HG03103 (cell line): Measurements from ENCODE around the gene CAMTA1.

Experiments used
- ATAC-seq: cut with Tn5 transposase; IDR thresholded peaks from one replicate; pipeline ENCODE4 v1.9.1; 2021; ENCODE audit warnings: low read depth; ENCODE audit not compliant: unreplicated experiment

Gene CAMTA1

GRCh38 chr1:7095343-7095964 is 310.2 kb downstream of the CAMTA1 start:
- no peak for ATAC-seq

GRCh38 chr1:7097938-7098592 is 312.8 kb downstream of the CAMTA1 start:
- no peak for ATAC-seq

GRCh38 chr1:7098641-7099040 is 313.4 kb downstream of the CAMTA1 start:
- no peak for ATAC-seq

GRCh38 chr1:7100479-7100878 is 315.2 kb downstream of the CAMTA1 start:
- ATAC-seq = no peak

GRCh38 chr1:7101187-7101586 is 315.9 kb downstream of the CAMTA1 start:
- ATAC-seq = no peak

GRCh38 chr1:7103361-7103782 is 318.1 kb downstream of the CAMTA1 start:
- no peak for ATAC-seq

GRCh38 chr1:7103874-7104273 is 318.6 kb downstream of the CAMTA1 start:
- ATAC-seq = no peak

- ATAC-seq = no peak
Measured at GRCh38 chr1:7104339-7104738, 319.1 kb downstream of the CAMTA1 start.

- ATAC-seq = no peak
Measured at GRCh38 chr1:7105269-7105668, 320.0 kb downstream of the CAMTA1 start.

GRCh38 chr1:7106442-7107108 is 321.3 kb downstream of the CAMTA1 start:
- ATAC-seq = no peak

- ATAC-seq = no peak
Measured at GRCh38 chr1:7107109-7107830, 322.0 kb downstream of the CAMTA1 start.

- ATAC-seq = no peak
Measured at GRCh38 chr1:7108251-7108650, 323.0 kb downstream of the CAMTA1 start.

- ATAC-seq = no peak
Measured at GRCh38 chr1:7109901-7110300, 324.6 kb downstream of the CAMTA1 start.

GRCh38 chr1:7110321-7110720 is 325.1 kb downstream of the CAMTA1 start:
- no peak for ATAC-seq

GRCh38 chr1:7111853-7112252 is 326.6 kb downstream of the CAMTA1 start:
- ATAC-seq = no peak

GRCh38 chr1:7113136-7113535 is 327.9 kb downstream of the CAMTA1 start:
- ATAC-seq = no peak

GRCh38 chr1:7113822-7114221 is 328.6 kb downstream of the CAMTA1 start:
- ATAC-seq = no peak

- ATAC-seq = no peak
Measured at GRCh38 chr1:7116001-7116400, 330.7 kb downstream of the CAMTA1 start.

- ATAC-seq = no peak
Measured at GRCh38 chr1:7117399-7118281, 332.4 kb downstream of the CAMTA1 start.

GRCh38 chr1:7119156-7119555 is 333.9 kb downstream of the CAMTA1 start:
- ATAC-seq = no peak
